GM12873 (cell line): Measurements from ENCODE around the gene MFSD6.

ENCODE experiments used
- TF ChIP-seq, protein P1 (sequence below): IDR thresholded peaks from 2 replicates; pipeline ENCODE4 v1.5.1; 2012; ENCODE audit warnings: low read depth, mild to moderate bottlenecking, moderate library complexity, low read length, control low read depth; ENCODE audit not compliant: insufficient read depth; ENCODE audit errors: missing control alignments

Gene MFSD6

DNA sequence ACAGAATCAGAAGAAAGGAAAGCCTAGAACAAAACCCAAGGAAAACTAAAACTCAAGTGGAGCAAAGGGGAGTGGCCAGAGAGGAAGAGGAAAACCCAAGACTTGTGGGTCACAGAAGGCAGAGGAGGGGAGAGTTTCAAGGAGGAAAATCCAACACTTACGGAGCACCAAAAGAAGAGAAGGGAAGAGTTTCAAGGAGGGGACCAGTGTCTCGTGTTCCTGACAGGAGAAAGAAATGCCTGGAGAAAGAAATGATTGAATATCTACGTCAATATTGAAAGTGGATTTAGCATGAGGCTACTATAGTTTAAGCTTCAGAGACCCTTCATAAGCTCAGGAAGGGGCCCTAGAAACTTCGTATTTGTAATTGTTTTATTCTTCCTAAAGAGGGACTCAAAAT, 1.4 kb upstream of the MFSD6 start:
- TF ChIP-seq, protein P1, sequence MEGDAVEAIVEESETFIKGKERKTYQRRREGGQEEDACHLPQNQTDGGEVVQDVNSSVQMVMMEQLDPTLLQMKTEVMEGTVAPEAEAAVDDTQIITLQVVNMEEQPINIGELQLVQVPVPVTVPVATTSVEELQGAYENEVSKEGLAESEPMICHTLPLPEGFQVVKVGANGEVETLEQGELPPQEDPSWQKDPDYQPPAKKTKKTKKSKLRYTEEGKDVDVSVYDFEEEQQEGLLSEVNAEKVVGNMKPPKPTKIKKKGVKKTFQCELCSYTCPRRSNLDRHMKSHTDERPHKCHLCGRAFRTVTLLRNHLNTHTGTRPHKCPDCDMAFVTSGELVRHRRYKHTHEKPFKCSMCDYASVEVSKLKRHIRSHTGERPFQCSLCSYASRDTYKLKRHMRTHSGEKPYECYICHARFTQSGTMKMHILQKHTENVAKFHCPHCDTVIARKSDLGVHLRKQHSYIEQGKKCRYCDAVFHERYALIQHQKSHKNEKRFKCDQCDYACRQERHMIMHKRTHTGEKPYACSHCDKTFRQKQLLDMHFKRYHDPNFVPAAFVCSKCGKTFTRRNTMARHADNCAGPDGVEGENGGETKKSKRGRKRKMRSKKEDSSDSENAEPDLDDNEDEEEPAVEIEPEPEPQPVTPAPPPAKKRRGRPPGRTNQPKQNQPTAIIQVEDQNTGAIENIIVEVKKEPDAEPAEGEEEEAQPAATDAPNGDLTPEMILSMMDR, result no peak

- TF ChIP-seq, protein P1, result no peak
These were observed 901 bp upstream of the MFSD6 start for GRCh38 chr2:190407246-190407661.

DNA sequence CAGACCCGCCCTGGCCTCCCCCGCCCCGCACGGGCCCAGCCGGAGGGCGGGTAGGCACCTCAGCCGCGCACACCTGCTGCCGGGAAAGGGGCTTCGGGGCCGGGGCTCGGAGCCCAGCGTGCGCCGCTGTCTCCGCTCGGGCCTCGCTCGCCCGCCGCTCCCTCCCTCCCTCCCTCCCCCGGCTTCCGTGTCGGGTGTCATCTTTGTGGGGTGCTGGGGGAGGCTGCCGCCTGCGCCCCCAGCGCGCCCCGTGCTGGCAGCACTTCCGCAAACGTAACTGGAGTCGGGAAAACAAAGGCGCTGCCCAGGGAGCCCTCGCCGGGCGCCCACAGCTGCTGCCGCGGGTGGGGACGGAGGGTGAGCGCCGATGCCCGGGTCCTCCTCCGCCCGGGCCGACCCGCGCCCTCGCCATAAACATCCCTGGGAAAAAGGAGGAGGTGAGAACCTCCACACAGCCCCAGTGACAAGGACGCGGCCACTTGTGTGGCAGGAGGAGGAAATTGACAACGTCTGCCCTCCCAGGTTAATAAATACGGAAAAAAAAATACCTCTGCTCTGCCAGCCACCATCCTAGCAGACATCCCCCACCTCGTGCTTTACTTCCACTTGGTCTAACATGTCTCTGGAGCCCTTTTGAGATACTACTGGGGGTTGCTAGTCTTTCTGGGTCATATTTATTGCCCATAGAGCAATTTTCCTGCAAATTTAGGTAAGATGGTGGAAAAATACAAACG, 550 bp downstream of the MFSD6 start:
- TF ChIP-seq, protein P1, result no peak

- TF ChIP-seq, protein P1, result no peak
These were observed 1.5 kb downstream of the MFSD6 start for GRCh38 chr2:190409616-190410015.

- TF ChIP-seq, protein P1, result no peak
These were observed 2.0 kb downstream of the MFSD6 start for GRCh38 chr2:190410166-190410565.

- TF ChIP-seq, protein P1, result no peak
These were observed 4.8 kb downstream of the MFSD6 start for GRCh38 chr2:190412966-190413365.

DNA sequence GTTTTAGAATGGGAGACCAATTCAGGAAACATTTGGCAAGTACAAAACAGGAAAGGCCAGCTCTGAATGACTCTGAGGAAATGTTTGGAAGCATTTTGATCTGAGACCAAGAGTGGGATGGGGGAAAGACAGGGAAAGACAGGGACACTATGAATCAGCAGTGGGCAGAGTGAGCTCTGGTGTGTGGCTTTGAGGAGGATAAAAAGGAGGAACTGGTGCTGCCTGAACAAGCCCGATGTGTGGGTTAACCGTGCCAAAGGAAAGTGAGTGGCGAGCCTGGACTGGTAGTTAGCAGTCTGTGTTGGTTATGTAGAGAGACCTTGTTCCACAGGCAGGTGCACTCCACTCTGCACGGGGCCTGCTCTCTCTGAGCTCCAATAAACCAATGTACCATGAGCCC, 5.3 kb downstream of the MFSD6 start:
- TF ChIP-seq, protein P1, result no peak
